ENCODE data around the gene DNAJC30.

Gene DNAJC30

DNA sequence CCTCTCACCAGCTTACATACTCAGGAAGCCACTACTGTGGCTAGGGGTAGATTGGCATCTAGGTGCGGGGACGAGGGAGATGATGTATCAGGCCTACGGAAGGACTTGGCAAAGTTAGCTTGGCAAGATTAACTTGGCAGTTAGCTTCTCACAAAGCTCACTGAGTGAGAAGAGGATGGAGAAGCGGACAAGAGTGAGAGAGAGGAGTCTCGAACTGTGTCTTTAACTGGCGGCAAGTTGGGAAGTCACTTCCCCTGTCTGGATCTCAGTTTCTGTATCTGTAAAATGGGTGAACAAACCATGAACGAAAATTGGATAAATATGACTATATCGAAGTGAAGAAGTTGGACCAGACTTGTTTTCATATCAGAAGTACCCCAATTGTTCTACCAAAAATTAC is 49.4 kb downstream of the DNAJC30 start:
- no peaks in the 10 kb centered on the region for H4K20me1 ChIP-seq (ENCODE audit: insufficient read depth)
- H3K9ac ChIP-seq = no peak overlapping the region
- no peaks in the 10 kb centered on the region for H3K36me3 ChIP-seq (ENCODE audit: insufficient read depth)
- H3K4me2 ChIP-seq = no peak overlapping the region
- no peak overlapping the region for H3K4me3 ChIP-seq (IDR thresholded peaks at IDR 0.05; ENCODE audit: insufficient read depth, low read depth, low read length)
- H3K27me3 ChIP-seq (ENCODE audit: insufficient read depth, low read depth) = peaks cover 15% of the 10 kb centered on the region; the same call in 1 of the 2 replicates
- no peak for TF ChIP-seq CTCF (conservative IDR thresholded peaks at IDR 0.05; ENCODE audit: low read depth, low read length)
- H3K79me2 ChIP-seq (ENCODE audit: insufficient read depth, low read depth) = no peaks in the 10 kb centered on the region
- H3K27ac ChIP-seq = no peak overlapping the region
- H3K4me1 ChIP-seq (ENCODE audit: low read depth, poor library complexity, severe bottlenecking) = peaks cover 7% of the 10 kb centered on the region
- H2AFZ ChIP-seq (ENCODE audit: low read depth) = no peak overlapping the region

DNA sequence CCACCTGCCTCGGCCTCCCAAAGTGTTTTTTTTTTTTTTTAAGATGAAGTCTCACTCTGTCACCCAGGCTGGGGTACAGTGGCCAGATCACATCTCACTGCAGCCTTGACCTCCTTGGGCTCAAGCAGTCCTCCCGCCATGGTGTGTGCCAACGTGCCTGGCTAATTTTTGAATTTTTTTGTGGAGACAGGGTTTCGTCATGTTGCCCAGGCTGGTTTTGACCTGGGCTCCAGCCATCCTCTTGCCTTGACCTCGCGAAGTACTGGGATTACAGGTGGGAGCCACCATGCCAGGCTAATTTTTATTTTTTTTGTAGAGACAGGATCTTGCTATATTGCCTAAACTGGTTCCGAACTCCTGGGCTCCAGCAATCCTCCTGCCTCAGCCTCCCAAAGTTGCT is 49.9 kb downstream of the DNAJC30 start:
- Histone ChIP-seq H4K20me1 (ENCODE audit: insufficient read depth) (no peaks in the 10 kb centered on the region), H3K27ac (no peak overlapping the region), H3K27me3 (ENCODE audit: insufficient read depth, low read depth) (peaks cover 20% of the 10 kb centered on the region; the same call in 1 of the 2 replicates), H3K79me2 (ENCODE audit: insufficient read depth, low read depth) (no peaks in the 10 kb centered on the region), H2AFZ (ENCODE audit: low read depth) (no peak overlapping the region), H3K36me3 (ENCODE audit: insufficient read depth) (no peaks in the 10 kb centered on the region), H3K4me1 (ENCODE audit: low read depth, poor library complexity, severe bottlenecking) (peaks cover 7% of the 10 kb centered on the region), H3K9ac (no peak overlapping the region), H3K4me3 (IDR thresholded peaks at IDR 0.05; ENCODE audit: insufficient read depth, low read depth, low read length) (no peak overlapping the region), H3K4me2 (no peak overlapping the region)
- TF ChIP-seq CTCF (conservative IDR thresholded peaks at IDR 0.05; ENCODE audit: low read depth, low read length) = no peak

GRCh38 chr7:73631558-73631957 is 51.7 kb downstream of the DNAJC30 start:
- H4K20me1 ChIP-seq (ENCODE audit: insufficient read depth) = no peaks in the 10 kb centered on the region
- H2AFZ ChIP-seq (ENCODE audit: low read depth) = no peak overlapping the region
- H3K36me3 ChIP-seq (ENCODE audit: insufficient read depth) = no peaks in the 10 kb centered on the region
- no peak overlapping the region for H3K4me2 ChIP-seq
- no peak for TF ChIP-seq CTCF (conservative IDR thresholded peaks at IDR 0.05; ENCODE audit: low read depth, low read length)
- no peak overlapping the region for H3K4me3 ChIP-seq (IDR thresholded peaks at IDR 0.05; ENCODE audit: insufficient read depth, low read depth, low read length)
- no peak overlapping the region for H3K27ac ChIP-seq
- peaks cover 29% of the 10 kb centered on the region for H3K27me3 ChIP-seq (ENCODE audit: insufficient read depth, low read depth)
- no peaks in the 10 kb centered on the region for H3K79me2 ChIP-seq (ENCODE audit: insufficient read depth, low read depth)
- H3K9ac ChIP-seq = no peak overlapping the region
- H3K4me1 ChIP-seq (ENCODE audit: low read depth, poor library complexity, severe bottlenecking) = peaks cover 5% of the 10 kb centered on the region

Measured in KMS-11 (cell line).